Calu3 (cell line): ENCODE data around the gene ENDOG. TPM values are rescaled to one million over a fixed set of nuclear protein-coding genes. Genes with fewer than 3 reads are reported as not detected.

Experiments used
- BruUV-seq: library from RNA; stranded (reverse); fragments of 400-500 nt; replicated peaks from 2 replicates; lab custom pipeline; 2021; lab: Mats Ljungman, UMichigan
- CTCF ChIA-PET: fragments of 300-600 bp; sonication (Branson Sonifier 250); formaldehyde crosslinking; loops from one replicate; lab custom pipeline; 2022; ENCODE audit warnings: antibody characterized with exemption; lab: Charles Lee
- DNase-seq: peaks from one replicate; pipeline ENCODE4 v3.0.0; 2022
- H3K27ac Mint-ChIP-seq: one replicate; pipeline ENCODE4 v1.8.0; 2022; ENCODE audit warnings: mixed read lengths; ENCODE audit not compliant: unreplicated experiment
- H3K27me3 Mint-ChIP-seq: one replicate; pipeline ENCODE4 v1.8.0; 2022; ENCODE audit warnings: mixed read lengths; ENCODE audit not compliant: unreplicated experiment
- H3K36me3 Mint-ChIP-seq: one replicate; pipeline ENCODE4 v1.8.0; 2022; ENCODE audit warnings: mild to moderate bottlenecking, moderate library complexity, mixed read lengths; ENCODE audit not compliant: insufficient read depth, unreplicated experiment
- H3K4me1 Mint-ChIP-seq: one replicate; pipeline ENCODE4 v1.8.0; 2022; ENCODE audit warnings: mild to moderate bottlenecking, low read depth, mixed read lengths; ENCODE audit not compliant: unreplicated experiment
- H3K4me3 Mint-ChIP-seq: one replicate; pipeline ENCODE4 v1.8.0; 2022; ENCODE audit warnings: mild to moderate bottlenecking, low read depth, moderate library complexity, mixed read lengths; ENCODE audit not compliant: unreplicated experiment
- H3K9me3 Mint-ChIP-seq: one replicate; pipeline ENCODE4 v1.8.0; 2022; ENCODE audit warnings: low read depth, mixed read lengths; ENCODE audit not compliant: unreplicated experiment
- intact Hi-C: fragments of 100-400 bp; cut with micrococcal nuclease; formaldehyde crosslinking; loops from one replicate; pipeline ENCODE4 v1.10.0; 2022; ENCODE audit not compliant: unreplicated experiment
- total RNA-seq: library from RNA; stranded (reverse); gene quantifications from 2 replicates; pipeline ENCODE4 v1.2.3, GENCODE V29; 2022
- TF ChIP-seq, protein P1 (sequence below): fragments of 200-600 bp; IDR thresholded peaks from one replicate; pipeline ENCODE4 v1.8.0; 2022; ENCODE audit warnings: antibody characterized with exemption; ENCODE audit not compliant: unreplicated experiment

Gene ENDOG
- total RNA-seq, 1 experiment from 2014 or later = 15.2 TPM

DNA sequence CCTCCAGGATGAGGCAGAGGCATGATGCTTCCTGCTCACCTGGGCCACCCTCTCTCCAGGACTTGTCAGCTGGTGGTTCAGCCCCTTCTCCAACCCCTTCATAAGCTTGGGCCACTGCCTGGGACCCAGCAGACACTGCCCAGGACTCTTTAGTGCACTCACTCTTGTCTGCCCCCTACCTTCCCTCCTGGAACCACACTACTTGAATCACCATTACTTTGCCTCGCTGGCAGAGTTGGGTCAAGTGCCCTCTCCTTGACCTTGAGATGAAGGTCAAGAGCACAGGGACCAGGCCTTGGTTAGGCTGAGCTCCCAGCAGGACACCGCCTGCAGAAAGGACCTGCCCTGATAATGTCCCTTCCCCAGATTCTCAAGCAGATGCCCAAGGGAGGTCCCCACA lies 8.5 kb upstream of the ENDOG start:
- no peak overlapping the region for H3K27ac Mint-ChIP-seq
- no peak for DNase-seq
- no peaks in the 10 kb centered on the region for H3K4me1 Mint-ChIP-seq
- TF ChIP-seq, protein P1, sequence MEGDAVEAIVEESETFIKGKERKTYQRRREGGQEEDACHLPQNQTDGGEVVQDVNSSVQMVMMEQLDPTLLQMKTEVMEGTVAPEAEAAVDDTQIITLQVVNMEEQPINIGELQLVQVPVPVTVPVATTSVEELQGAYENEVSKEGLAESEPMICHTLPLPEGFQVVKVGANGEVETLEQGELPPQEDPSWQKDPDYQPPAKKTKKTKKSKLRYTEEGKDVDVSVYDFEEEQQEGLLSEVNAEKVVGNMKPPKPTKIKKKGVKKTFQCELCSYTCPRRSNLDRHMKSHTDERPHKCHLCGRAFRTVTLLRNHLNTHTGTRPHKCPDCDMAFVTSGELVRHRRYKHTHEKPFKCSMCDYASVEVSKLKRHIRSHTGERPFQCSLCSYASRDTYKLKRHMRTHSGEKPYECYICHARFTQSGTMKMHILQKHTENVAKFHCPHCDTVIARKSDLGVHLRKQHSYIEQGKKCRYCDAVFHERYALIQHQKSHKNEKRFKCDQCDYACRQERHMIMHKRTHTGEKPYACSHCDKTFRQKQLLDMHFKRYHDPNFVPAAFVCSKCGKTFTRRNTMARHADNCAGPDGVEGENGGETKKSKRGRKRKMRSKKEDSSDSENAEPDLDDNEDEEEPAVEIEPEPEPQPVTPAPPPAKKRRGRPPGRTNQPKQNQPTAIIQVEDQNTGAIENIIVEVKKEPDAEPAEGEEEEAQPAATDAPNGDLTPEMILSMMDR = no peak
- BruUV-seq = no TSS peak
- no peaks in the 10 kb centered on the region for H3K9me3 Mint-ChIP-seq
- CTCF ChIA-PET = no interaction called here
- no peak overlapping the region for H3K4me3 Mint-ChIP-seq
- peaks cover 7% of the 10 kb centered on the region for H3K36me3 Mint-ChIP-seq
- intact Hi-C loops = no loop called here
- H3K27me3 Mint-ChIP-seq = no peaks in the 10 kb centered on the region

DNA sequence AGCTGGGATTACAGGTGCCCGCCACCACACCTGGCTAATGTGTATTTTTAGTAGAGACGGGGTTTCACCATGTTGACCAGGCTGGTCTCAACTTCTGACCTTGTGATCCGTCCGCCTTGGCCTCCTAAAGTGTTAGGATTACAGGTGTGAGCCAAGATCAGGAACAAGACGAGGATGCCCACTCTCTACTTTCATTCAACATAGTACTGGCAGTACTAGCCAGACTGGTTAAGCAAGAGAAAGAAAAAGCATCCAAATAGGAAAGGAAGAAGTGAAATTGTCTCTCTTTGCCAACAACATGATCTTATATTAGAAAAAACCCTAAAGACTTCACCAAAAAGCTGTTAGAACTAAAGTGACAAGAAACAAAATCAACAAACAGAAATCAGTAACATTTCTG lies 7.4 kb upstream of the ENDOG start:
- H3K27ac Mint-ChIP-seq = peak overlapping the region; percentile 68
- intact Hi-C loops = no loop called here
- CTCF ChIA-PET = interaction anchor here (0.5 kb wide), 1 partner anchor 474 kb away, joined by 6 read pairs; no protein-coding TSS in a partner anchor
- no peaks in the 10 kb centered on the region for H3K4me1 Mint-ChIP-seq
- DNase-seq = no peak
- H3K36me3 Mint-ChIP-seq = peaks cover 7% of the 10 kb centered on the region
- no peaks in the 10 kb centered on the region for H3K27me3 Mint-ChIP-seq
- TF ChIP-seq, protein P1 = no peak
- no peak overlapping the region for H3K4me3 Mint-ChIP-seq
- no peaks in the 10 kb centered on the region for H3K9me3 Mint-ChIP-seq
- no TSS peak for BruUV-seq

DNA sequence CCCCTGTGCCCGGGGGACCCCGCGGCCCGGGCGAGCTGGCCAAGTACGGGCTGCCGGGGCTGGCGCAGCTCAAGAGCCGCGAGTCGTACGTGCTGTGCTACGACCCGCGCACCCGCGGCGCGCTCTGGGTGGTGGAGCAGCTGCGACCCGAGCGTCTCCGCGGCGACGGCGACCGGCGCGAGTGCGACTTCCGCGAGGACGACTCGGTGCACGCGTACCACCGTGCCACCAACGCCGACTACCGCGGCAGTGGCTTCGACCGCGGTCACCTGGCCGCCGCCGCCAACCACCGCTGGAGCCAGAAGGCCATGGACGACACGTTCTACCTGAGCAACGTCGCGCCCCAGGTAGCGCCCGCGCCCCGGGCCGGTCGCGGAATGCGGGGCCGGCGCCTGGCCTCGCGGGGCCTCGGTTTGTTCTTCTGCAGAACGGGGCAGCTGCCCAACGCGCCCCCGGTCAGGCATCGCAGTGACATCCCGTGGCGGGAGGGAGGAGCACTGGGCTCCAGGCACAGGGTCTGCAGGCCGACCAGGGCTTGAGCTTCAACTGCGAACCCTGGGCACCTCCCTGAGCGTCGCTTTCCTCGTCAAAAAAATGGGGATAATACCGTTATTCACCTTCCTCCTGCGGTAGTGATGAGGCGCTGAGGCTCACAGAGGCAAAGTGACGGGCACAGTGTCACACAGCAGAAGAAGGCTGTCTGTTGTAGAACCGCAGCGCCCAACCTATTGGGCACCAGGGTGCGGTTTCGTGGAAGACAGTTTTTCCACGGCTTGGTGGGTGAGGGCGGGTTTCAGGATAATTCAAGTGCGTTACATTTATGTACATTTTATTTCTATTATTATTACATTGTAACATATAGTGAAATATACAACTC lies 777 bp downstream of the ENDOG start:
- intact Hi-C loops = no loop called here
- no peaks in the 10 kb centered on the region for H3K9me3 Mint-ChIP-seq
- H3K4me3 Mint-ChIP-seq = peak overlapping the region; percentile 60
- peak; percentile 24 for DNase-seq
- H3K27me3 Mint-ChIP-seq = no peaks in the 10 kb centered on the region
- no peak overlapping the region for H3K27ac Mint-ChIP-seq
- no peaks in the 10 kb centered on the region for H3K4me1 Mint-ChIP-seq
- H3K36me3 Mint-ChIP-seq = peaks cover 38% of the 10 kb centered on the region
- CTCF ChIA-PET = interaction anchor here (1.1 to 1.7 kb wide), 4 partner anchors 11 to 184 kb away, joined by 4 to 22 read pairs (median 6); partner anchors contain the start of genes SPOUT1 and ZDHHC12
- TF ChIP-seq, protein P1 = no peak
- BruUV-seq = TSS peak; percentile 12

DNA sequence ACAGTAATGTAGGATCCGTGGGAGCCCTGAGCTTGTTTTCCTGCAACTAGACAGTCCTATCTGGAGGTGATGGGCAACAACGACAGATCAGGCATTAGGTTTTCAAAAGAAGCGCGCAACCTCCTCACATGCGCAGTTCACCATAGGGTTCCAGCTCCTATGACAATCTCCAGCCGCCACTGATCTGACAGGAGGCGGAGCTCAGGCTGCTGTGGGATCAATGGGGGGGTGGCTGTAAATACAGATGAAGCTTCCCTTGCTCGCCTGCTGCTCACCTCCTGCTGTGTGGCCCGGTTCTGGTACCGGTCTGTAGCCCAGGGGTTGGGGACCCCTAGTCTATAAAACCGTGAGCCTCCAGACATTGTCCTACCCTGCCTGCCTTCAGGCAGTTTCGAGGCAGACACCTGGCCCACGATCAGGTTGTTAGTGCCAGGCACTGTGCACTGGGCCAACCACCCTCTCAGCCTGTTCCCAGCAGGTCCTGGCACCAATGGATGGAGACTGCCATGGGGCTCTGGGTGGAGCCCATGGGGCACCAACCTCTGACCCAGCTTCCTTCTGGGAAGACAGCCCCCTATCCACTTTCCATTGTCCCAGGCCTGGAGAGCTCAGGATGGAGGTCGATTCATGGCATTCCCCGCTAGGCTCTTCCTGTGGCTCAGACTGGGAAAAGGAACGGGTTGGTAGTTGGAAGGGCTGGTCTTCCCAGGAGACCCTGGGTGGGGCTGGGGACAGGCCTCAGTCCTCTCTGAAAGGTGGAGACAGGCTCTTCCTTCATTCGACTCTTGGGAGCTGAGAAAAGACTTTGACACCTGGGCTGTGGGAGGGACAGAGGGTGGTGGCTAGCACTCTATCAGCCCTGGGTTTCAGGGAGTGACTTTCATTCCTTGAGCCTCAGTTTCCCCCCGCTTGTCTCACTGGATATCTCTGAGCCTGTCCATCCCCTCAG lies 1.7 kb downstream of the ENDOG start:
- H3K4me1 Mint-ChIP-seq = no peaks in the 10 kb centered on the region
- no TSS peak for BruUV-seq

More for the DNA sequence above, 1.7 kb downstream of the ENDOG start:
- Mint-ChIP-seq H3K9me3 (no peaks in the 10 kb centered on the region), H3K4me3 (peak overlapping the region; percentile 60), H3K27ac (no peak overlapping the region), H3K36me3 (peaks cover 38% of the 10 kb centered on the region), H3K27me3 (no peaks in the 10 kb centered on the region)
- intact Hi-C loops = no loop called here
- CTCF ChIA-PET = interaction anchor here (1.2 kb wide), 1 partner anchor 74 kb away, joined by 4 read pairs; no protein-coding TSS in a partner anchor
- TF ChIP-seq, protein P1 = no peak
- DNase-seq = no peak
